ENCODE data around the gene SEMA4F.

SEMA4F gene

DNA sequence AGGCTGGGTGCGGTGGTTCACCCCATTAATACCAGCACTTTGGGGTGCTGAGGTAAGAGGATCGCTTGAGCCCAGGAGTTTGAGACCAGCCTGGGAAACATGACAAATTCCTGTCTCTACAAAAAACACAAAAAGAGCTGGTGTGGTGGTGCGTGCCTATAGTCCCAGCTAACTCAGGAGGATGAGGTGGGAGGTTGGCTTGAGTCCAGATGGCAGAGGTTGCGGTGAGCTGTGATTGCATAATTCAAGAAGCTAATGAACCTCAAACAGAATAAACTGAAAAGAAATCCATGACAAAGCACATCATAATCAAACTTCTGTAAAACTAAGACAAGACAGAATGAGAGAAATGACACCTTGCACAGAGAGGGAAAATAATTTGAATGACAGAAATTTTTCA lies 54.8 kb downstream of the SEMA4F start:
- no peak for DNase-seq

DNA sequence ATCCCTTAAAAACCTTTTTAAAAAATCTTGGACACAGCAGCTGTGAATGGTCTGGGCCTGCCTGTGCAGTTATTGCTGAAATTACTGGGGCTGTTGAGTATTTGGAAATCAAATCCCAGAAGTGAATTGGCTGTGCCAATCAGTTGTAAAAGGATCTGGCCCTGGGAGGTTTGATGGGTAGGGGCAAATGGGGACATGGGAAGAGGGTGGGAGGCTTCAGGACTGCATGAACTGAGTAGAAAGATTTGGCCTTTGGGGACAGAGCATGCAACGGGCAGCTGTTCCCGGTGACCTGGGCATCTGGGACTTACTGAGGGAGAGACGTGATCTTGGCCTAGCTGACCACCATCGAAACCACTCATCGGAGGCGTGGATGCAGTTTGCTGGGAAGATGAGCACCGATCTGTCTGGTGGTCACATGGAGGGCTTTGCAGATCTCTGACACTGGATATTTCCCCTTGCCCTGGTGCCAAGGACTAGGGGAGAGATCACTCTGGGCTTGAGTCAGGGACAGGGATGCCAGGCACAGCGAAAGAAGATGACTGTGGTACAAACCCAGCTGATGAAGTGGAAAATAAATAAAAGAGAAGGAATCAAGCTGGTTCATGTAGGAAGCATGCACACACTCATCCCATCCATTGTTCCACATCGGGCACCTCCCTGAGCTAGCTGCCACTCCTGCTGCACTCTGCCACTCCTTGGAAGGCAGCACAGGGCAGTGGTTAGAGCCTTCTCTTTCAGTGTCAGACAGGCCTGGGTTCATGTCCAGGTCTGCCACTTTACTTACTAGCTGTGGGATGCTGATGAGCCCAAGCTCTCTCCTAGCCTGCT lies 58.4 kb downstream of the SEMA4F start:
- DNase-seq, result no peak

DNA sequence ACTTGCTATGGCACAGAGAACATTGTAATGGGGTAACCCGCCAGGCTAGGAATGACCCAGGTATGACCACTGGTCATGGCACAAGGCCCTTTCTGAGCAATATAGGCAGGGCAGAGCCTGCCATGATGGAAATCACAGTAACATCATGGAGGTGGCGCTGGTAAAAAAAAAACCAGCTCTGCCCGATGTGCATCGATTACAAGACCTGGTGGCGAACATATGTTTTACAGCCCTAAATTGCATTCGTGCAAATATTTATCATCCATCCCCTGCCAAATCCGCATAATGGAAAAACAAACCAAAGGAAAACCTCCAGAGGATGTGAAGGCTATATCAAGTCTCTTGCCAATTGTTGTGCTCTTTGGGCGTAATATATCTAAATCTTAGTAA lies 60.6 kb downstream of the SEMA4F start:
- no peak for DNase-seq

DNA sequence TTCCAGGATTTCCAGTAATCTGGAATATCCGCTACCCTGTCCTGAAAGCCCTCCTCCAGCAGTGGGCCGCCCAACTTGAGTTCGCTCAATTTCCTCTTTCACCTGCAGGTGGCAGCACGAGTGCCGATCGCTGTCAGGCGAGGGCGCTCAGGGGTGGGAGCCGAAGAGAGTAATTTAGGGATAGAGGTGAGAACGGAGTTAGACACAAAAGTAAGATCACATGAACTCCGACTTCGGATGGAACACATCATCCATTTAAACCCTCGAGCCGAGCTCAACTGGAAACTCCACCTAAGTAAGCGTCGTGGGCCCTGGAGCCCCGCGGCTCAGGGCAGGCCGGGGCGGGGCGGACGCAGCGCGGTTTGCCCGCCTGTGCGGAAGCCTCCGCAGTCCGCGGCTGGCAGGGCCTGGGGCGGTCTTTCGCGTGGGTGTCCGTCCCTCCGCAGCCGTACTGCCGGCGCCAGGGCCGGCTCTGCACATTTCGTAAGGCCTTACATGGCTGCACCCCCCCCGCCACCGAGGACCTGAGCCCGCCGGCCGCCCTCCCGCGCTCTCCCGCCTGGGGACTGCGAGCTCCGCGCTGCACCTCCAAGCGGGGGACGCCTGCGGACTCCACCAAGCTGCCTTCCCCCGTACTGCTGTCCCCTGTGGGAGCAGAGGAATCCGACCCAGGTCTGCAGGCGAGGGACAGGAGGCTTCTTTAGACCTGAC lies 61.2 kb downstream of the SEMA4F start:
- DNase-seq, result peak; percentile 73 to 77

DNA sequence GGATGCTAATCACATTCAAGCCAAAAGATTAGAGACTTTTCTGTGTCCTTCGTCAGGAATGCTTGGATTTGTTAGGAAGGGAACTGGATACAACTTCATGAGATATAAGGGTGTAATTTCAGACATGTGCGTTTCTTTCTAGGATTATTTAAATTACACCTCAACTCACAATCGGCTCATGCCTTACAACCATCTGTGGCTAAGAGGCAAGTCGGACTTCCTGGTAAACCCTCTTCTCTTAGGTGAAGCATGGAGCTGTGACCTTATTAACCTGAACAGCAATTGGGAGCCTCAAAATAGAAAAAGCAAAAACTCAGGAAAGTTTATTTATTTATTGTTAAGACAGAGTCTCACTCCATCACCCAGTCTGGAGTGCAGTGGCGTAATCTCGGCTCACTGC lies 61.8 kb downstream of the SEMA4F start:
- DNase-seq, result no peak

DNA sequence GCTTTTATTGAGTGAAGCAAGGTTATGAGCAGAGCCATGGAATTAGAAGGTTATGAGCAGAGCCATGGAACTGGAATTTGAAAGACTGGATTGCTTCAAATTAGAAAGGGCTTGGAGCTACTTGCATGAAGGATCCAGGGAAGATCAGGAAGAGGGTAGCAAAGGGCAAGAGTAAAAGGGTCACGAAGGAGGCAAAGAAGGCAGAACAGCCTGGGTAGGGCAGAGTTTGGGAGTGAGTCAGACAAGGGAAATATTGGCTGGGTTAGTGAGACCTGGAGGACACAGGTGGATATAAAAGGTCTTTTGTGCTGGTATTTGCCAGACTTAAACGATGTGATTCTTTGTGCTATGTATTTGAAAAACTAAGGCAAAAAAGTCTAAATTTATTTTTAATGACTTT lies 65.0 kb downstream of the SEMA4F start:
- DNase-seq, result no peak

DNA sequence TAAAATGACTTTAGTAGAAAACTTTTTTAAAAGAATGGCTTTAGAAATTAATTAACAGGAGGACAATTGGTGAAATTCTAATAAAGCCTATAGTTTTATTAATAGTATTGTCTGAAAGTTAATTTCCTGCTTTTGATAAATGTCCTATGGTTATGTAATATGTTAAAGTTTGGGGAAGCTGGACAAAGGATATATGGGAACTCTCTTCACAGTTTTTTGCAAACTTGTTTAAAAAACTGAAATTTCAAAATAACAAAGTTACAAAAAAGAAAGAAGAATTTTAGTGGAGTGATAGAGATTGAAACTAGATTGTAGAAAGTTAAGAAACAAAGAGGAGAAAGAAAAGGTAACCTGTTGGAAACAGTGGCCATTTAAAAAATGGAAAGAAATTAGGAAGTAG lies 67.3 kb downstream of the SEMA4F start:
- no peak for DNase-seq

DNA sequence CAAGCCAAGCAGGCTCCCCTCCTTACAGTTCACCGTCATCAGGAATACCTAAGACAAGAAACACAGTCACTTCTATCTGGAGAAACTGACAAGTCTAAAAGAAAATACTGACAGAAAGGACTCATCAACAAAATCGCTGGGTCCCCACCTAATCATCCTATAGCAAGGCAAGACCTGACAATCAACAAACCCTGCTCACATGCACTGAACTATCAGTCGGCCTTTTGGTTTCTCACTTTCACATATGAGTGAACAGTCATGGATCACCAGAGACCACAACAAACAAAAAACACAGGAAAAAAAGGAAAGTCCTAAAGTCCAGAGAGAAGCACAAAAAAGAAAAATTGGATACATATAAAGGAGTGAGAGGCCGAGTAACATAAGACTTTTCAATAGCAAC lies 70.4 kb downstream of the SEMA4F start:
- DNase-seq, result no peak

DNA sequence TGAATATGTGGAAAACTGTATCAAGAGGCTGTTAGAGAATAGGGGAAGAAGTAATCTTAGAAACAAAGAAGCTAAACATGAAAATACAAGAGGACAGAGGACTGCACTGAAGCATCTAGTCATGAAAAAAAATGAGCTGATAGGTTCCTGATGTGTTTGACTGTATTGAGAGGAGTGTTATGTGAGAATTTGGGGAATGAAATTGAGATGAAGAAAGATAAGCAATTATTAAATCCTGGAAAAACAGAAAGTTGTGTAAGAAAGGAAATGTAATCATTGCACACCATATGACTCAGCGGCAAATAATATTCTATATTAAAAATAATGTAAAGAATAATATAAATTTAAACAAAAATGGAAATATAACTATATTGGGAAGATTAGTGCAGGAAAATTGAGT lies 71.2 kb downstream of the SEMA4F start:
- no peak for DNase-seq

DNA sequence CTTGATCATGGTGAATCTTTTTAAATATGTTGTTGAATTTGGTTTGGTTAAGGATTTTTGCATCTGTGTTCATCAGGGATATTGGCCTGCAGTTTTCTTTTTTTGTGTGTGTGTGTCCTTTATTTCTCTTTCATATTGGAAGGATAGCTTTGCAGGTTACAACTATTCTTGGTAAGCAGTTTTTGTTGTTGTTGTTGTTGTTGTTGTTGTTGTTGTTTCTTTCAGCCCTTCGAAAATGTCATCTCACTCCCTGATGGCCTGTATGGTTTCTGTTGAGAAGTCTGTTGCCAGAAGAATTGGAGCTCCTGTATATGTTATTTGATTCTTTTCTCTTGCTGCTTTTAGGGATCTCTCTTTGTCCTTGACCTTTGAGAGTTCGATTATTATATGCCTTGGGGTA lies 74.8 kb downstream of the SEMA4F start:
- no peak for DNase-seq

DNA sequence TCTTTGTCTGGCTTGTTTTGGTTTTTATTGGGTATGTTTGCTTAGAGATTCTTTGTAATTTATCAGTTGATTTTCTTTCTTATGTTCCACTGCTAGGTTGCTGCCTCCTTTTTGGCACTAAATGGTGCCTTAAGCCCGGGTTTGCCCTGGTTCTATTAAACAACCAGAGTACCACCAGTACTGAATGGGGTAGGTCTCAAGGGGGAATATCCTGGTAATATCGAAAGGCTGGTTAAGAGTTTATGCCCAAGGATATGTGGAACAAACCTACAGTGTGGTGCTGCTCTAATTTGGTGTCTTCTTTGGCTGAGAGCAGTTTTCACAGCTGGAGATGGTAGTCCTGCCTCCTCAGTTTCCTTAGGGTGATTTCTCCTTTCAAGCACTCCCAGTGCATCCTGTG lies 76.5 kb downstream of the SEMA4F start:
- DNase-seq, result no peak
